ENCODE measurements around the gene KANTR. TPM values are rescaled to one million over a fixed set of nuclear protein-coding genes. Genes with fewer than 3 reads are reported as not detected.

KANTR gene
- total RNA-seq, 2 experiments from 2014 or later = 5.9 to 6.4 TPM

GRCh38 chrX:53095796-53096195 lies 1.9 kb downstream of the KANTR start:
- ChIA-PET POLR2A (no interaction called here), CTCF (interaction anchor here (0.7 kb wide), 1 partner anchor 151 kb away, joined by 3 read pairs; no protein-coding TSS in a partner anchor)
- no peak overlapping the region for H3K4me3 Mint-ChIP-seq
- no peak for DNase-seq
- no peaks in the 10 kb centered on the region for H3K27me3 Mint-ChIP-seq
- peaks cover 12% of the 10 kb centered on the region for H3K4me1 Mint-ChIP-seq (ENCODE audit: low read depth)
- H3K36me3 Mint-ChIP-seq = no peaks in the 10 kb centered on the region
- no peak overlapping the region for H3K27ac Mint-ChIP-seq
- intact Hi-C loops (cut with micrococcal nuclease) = loop anchor here (10.0 kb wide), 1 partner anchor 89 kb away; no protein-coding TSS in a partner anchor
- no peaks in the 10 kb centered on the region for H3K9me3 Mint-ChIP-seq

GRCh38 chrX:53114864-53115549 lies 21.1 kb downstream of the KANTR start:
- H3K36me3 Mint-ChIP-seq = no peaks in the 10 kb centered on the region
- ChIA-PET CTCF (no interaction called here), POLR2A (interaction anchor here (0.6 kb wide), 1 partner anchor 10 kb away, joined by 3 read pairs; no protein-coding TSS in a partner anchor)
- no peaks in the 10 kb centered on the region for H3K9me3 Mint-ChIP-seq
- no peak overlapping the region for H3K27ac Mint-ChIP-seq
- intact Hi-C loops (cut with micrococcal nuclease) = no loop called here
- H3K27me3 Mint-ChIP-seq = no peaks in the 10 kb centered on the region
- peaks cover 3% of the 10 kb centered on the region for H3K4me1 Mint-ChIP-seq (ENCODE audit: low read depth)
- no peak overlapping the region for H3K4me3 Mint-ChIP-seq
- DNase-seq = no peak

GRCh38 chrX:53115550-53115874 lies 21.6 kb downstream of the KANTR start:
- ChIA-PET POLR2A (no interaction called here), CTCF (no interaction called here)
- H3K27ac Mint-ChIP-seq = no peak overlapping the region
- H3K36me3 Mint-ChIP-seq = no peaks in the 10 kb centered on the region
- H3K9me3 Mint-ChIP-seq = no peaks in the 10 kb centered on the region
- no peaks in the 10 kb centered on the region for H3K27me3 Mint-ChIP-seq
- no peak overlapping the region for H3K4me3 Mint-ChIP-seq
- intact Hi-C loops (cut with micrococcal nuclease) = no loop called here
- H3K4me1 Mint-ChIP-seq (ENCODE audit: low read depth) = peaks cover 3% of the 10 kb centered on the region
- no peak for DNase-seq

- Mint-ChIP-seq H3K4me1 (ENCODE audit: low read depth) (peaks cover 3% of the 10 kb centered on the region), H3K9me3 (no peaks in the 10 kb centered on the region), H3K27me3 (no peaks in the 10 kb centered on the region), H3K36me3 (no peaks in the 10 kb centered on the region), H3K4me3 (no peak overlapping the region), H3K27ac (no peak overlapping the region)
- ChIA-PET CTCF (no interaction called here), POLR2A (no interaction called here)
- intact Hi-C loops (cut with micrococcal nuclease) = no loop called here
- DNase-seq = no peak
Measured at GRCh38 chrX:53116101-53116500, 22.2 kb downstream of the KANTR start.

GRCh38 chrX:53122013-53122412 lies 28.1 kb downstream of the KANTR start:
- Mint-ChIP-seq H3K4me1 (ENCODE audit: low read depth) (peaks cover 7% of the 10 kb centered on the region), H3K4me3 (no peak overlapping the region), H3K27me3 (no peaks in the 10 kb centered on the region), H3K36me3 (no peaks in the 10 kb centered on the region), H3K27ac (no peak overlapping the region), H3K9me3 (no peaks in the 10 kb centered on the region)
- no peak for DNase-seq
- POLR2A ChIA-PET = no interaction called here
- CTCF ChIA-PET = no interaction called here
- intact Hi-C loops (cut with micrococcal nuclease) = no loop called here

- no peak overlapping the region for H3K27ac Mint-ChIP-seq
- H3K4me1 Mint-ChIP-seq (ENCODE audit: low read depth) = peaks cover 7% of the 10 kb centered on the region
- CTCF ChIA-PET = no interaction called here
- POLR2A ChIA-PET = interaction anchor here (0.7 kb wide), 1 partner anchor 11 kb away, joined by 3 read pairs; no protein-coding TSS in a partner anchor
- no peaks in the 10 kb centered on the region for H3K9me3 Mint-ChIP-seq
- intact Hi-C loops (cut with micrococcal nuclease) = no loop called here
- no peaks in the 10 kb centered on the region for H3K27me3 Mint-ChIP-seq
- H3K4me3 Mint-ChIP-seq = no peak overlapping the region
- DNase-seq = no peak
- no peaks in the 10 kb centered on the region for H3K36me3 Mint-ChIP-seq
Measured at GRCh38 chrX:53125506-53125905, 31.6 kb downstream of the KANTR start.

GRCh38 chrX:53126377-53126776 lies 32.4 kb downstream of the KANTR start:
- CTCF ChIA-PET = no interaction called here
- Mint-ChIP-seq H3K4me1 (ENCODE audit: low read depth) (peaks cover 7% of the 10 kb centered on the region), H3K27me3 (no peaks in the 10 kb centered on the region), H3K36me3 (no peaks in the 10 kb centered on the region), H3K27ac (no peak overlapping the region), H3K9me3 (no peaks in the 10 kb centered on the region), H3K4me3 (no peak overlapping the region)
- intact Hi-C loops (cut with micrococcal nuclease) = no loop called here
- POLR2A ChIA-PET = no interaction called here
- no peak for DNase-seq

GRCh38 chrX:53128097-53128749 lies 34.3 kb downstream of the KANTR start:
- Mint-ChIP-seq H3K27ac (no peak overlapping the region), H3K9me3 (no peaks in the 10 kb centered on the region), H3K27me3 (no peaks in the 10 kb centered on the region), H3K4me1 (ENCODE audit: low read depth) (peaks cover 7% of the 10 kb centered on the region), H3K4me3 (no peak overlapping the region), H3K36me3 (peaks cover 2% of the 10 kb centered on the region)
- intact Hi-C loops (cut with micrococcal nuclease) = no loop called here
- DNase-seq = no peak
- POLR2A ChIA-PET = no interaction called here
- CTCF ChIA-PET = no interaction called here

GRCh38 chrX:53133400-53133799 lies 39.5 kb downstream of the KANTR start:
- ChIA-PET POLR2A (no interaction called here), CTCF (no interaction called here)
- DNase-seq = no peak
- H3K4me3 Mint-ChIP-seq = no peak overlapping the region
- no peaks in the 10 kb centered on the region for H3K4me1 Mint-ChIP-seq (ENCODE audit: low read depth)
- H3K9me3 Mint-ChIP-seq = no peaks in the 10 kb centered on the region
- H3K27ac Mint-ChIP-seq = no peak overlapping the region
- intact Hi-C loops (cut with micrococcal nuclease) = no loop called here
- peaks cover 9% of the 10 kb centered on the region for H3K36me3 Mint-ChIP-seq
- no peaks in the 10 kb centered on the region for H3K27me3 Mint-ChIP-seq

GRCh38 chrX:53135581-53135980 lies 41.6 kb downstream of the KANTR start:
- intact Hi-C loops (cut with micrococcal nuclease) = no loop called here
- Mint-ChIP-seq H3K36me3 (peaks cover 9% of the 10 kb centered on the region), H3K9me3 (no peaks in the 10 kb centered on the region), H3K27ac (no peak overlapping the region), H3K4me3 (no peak overlapping the region), H3K4me1 (ENCODE audit: low read depth) (no peaks in the 10 kb centered on the region), H3K27me3 (no peaks in the 10 kb centered on the region)
- ChIA-PET POLR2A (no interaction called here), CTCF (no interaction called here)
- no peak for DNase-seq

- no peaks in the 10 kb centered on the region for H3K27me3 Mint-ChIP-seq
- intact Hi-C loops (cut with micrococcal nuclease) = no loop called here
- no peak overlapping the region for H3K4me3 Mint-ChIP-seq
- H3K36me3 Mint-ChIP-seq = no peaks in the 10 kb centered on the region
- DNase-seq = no peak
- no peaks in the 10 kb centered on the region for H3K9me3 Mint-ChIP-seq
- no peaks in the 10 kb centered on the region for H3K4me1 Mint-ChIP-seq (ENCODE audit: low read depth)
- POLR2A ChIA-PET = no interaction called here
- CTCF ChIA-PET = no interaction called here
- no peak overlapping the region for H3K27ac Mint-ChIP-seq
Measured at GRCh38 chrX:53153581-53153980, 59.6 kb downstream of the KANTR start.

GRCh38 chrX:53155512-53156206 lies 61.7 kb downstream of the KANTR start:
- ChIA-PET POLR2A (no interaction called here), CTCF (interaction anchor here (0.6 kb wide), 1 partner anchor 595 kb away, joined by 3 read pairs; no protein-coding TSS in a partner anchor)
- Mint-ChIP-seq H3K36me3 (no peaks in the 10 kb centered on the region), H3K4me1 (ENCODE audit: low read depth) (no peaks in the 10 kb centered on the region), H3K4me3 (no peak overlapping the region), H3K27ac (no peak overlapping the region), H3K27me3 (no peaks in the 10 kb centered on the region), H3K9me3 (no peaks in the 10 kb centered on the region)
- DNase-seq = no peak
- intact Hi-C loops (cut with micrococcal nuclease) = no loop called here

- H3K27ac Mint-ChIP-seq = no peak overlapping the region
- H3K36me3 Mint-ChIP-seq = no peaks in the 10 kb centered on the region
- H3K9me3 Mint-ChIP-seq = no peaks in the 10 kb centered on the region
- ChIA-PET POLR2A (no interaction called here), CTCF (no interaction called here)
- no peaks in the 10 kb centered on the region for H3K4me1 Mint-ChIP-seq (ENCODE audit: low read depth)
- H3K27me3 Mint-ChIP-seq = no peaks in the 10 kb centered on the region
- no peak overlapping the region for H3K4me3 Mint-ChIP-seq
- intact Hi-C loops (cut with micrococcal nuclease) = no loop called here
- no peak for DNase-seq
Measured at GRCh38 chrX:53156207-53156596, 62.3 kb downstream of the KANTR start.
